CD14-positive monocyte (primary cell): Measurements from ENCODE around the gene LIMCH1. TPM values are rescaled to one million over a fixed set of nuclear protein-coding genes. Genes with fewer than 3 reads are reported as not detected.

Source experiments
- DNase-seq, 3 donors: peaks; one replicate each; pipeline ENCODE4 v3.0.0-alpha.2; 2011 to 2022
- H2AFZ ChIP-seq: 2 replicates; pipeline ENCODE4 v1.6.0; 2012; ENCODE audit warnings: mild to moderate bottlenecking, low read depth, low read length, inconsistent platforms; ENCODE audit not compliant: insufficient read depth, poor library complexity, severe bottlenecking
- H3K27ac ChIP-seq, 2 donors: 1 replicate in 1 of 2; 2 replicates in 1 of 2; pipeline ENCODE4 v1.5.1; 2012 to 2013; ENCODE audit warnings: low read length in 2 of 2, control low read depth in 1 of 2, inconsistent platforms in 1 of 2, low read depth in 1 of 2, mild to moderate bottlenecking in 1 of 2
- H3K27me3 ChIP-seq, 2 donors: one replicate each; pipeline versions ENCODE4 v1.6.0 to v1.6.1; 2011 to 2013; ENCODE audit warnings: low read length in 2 of 2; ENCODE audit not compliant: control insufficient read depth in 2 of 2, insufficient read depth in 2 of 2
- H3K36me3 ChIP-seq, 2 donors: replicated peaks in 1 of 2; 1 replicate in 1 of 2; 2 replicates in 1 of 2; pipeline versions ENCODE4 v1.5.1 to v1.6.1; 2012 to 2013; ENCODE audit warnings: low read length in 2 of 2, control low read depth in 1 of 2, inconsistent platforms in 1 of 2, mild to moderate bottlenecking in 1 of 2; ENCODE audit not compliant: insufficient read depth in 2 of 2, control insufficient read depth in 1 of 2
- H3K4me1 ChIP-seq, 2 donors: 1 replicate in 1 of 2; 2 replicates in 1 of 2; pipeline versions ENCODE4 v1.5.1 to v1.6.1; 2012 to 2013; ENCODE audit warnings: low read length in 2 of 2, control low read depth in 1 of 2, inconsistent platforms in 1 of 2, mild to moderate bottlenecking in 1 of 2, moderate library complexity in 1 of 2; ENCODE audit not compliant: insufficient read depth in 2 of 2, control insufficient read depth in 1 of 2
- H3K4me2 ChIP-seq: replicated peaks from 2 replicates; pipeline ENCODE3; 2012; ENCODE audit warnings: low read length, moderate library complexity, mild to moderate bottlenecking; ENCODE audit not compliant: poor library complexity, severe bottlenecking; ENCODE audit errors: extremely low read depth
- H3K4me3 ChIP-seq, 3 experiments: fragments of 200-600 bp in 1 of 3; sonication (generic) in 1 of 3; replicated peaks in 1 of 3; 1 replicate in 2 of 3; 2 replicates in 1 of 3; pipeline ENCODE4 v1.5.1; 2011 to 2013; ENCODE audit warnings: low read length in 3 of 3, mild to moderate bottlenecking in 3 of 3, control low read depth in 2 of 3, low read depth in 2 of 3, inconsistent platforms in 1 of 3, moderate library complexity in 1 of 3
- H3K79me2 ChIP-seq: 2 replicates; pipeline ENCODE4 v1.6.0; 2012; ENCODE audit warnings: mild to moderate bottlenecking, control low read depth, inconsistent platforms, low read length, moderate library complexity; ENCODE audit not compliant: insufficient read depth
- H3K9ac ChIP-seq: 2 replicates; pipeline ENCODE4 v1.6.0; 2017; ENCODE audit warnings: low read length, mild to moderate bottlenecking; ENCODE audit not compliant: insufficient read depth, poor library complexity, severe bottlenecking
- H3K9me3 ChIP-seq, 2 donors: replicated peaks in 1 of 2; 1 replicate in 1 of 2; 2 replicates in 1 of 2; pipeline versions ENCODE4 v1.5.1 to v1.6.1; 2012 to 2013; ENCODE audit warnings: low read length in 2 of 2, control low read depth in 1 of 2; ENCODE audit not compliant: control insufficient read depth in 1 of 2, insufficient read depth in 1 of 2
- H4K20me1 ChIP-seq: 2 replicates; pipeline ENCODE4 v1.6.0; 2012; ENCODE audit warnings: mild to moderate bottlenecking, low read length, control low read depth, moderate library complexity; ENCODE audit not compliant: insufficient read depth
- H3K27ac Mint-ChIP-seq, 7 donors: one replicate each; pipeline ENCODE4 v1.8.0; 2020; ENCODE audit warnings: mild to moderate bottlenecking in 7 of 7, mixed read lengths in 7 of 7, moderate library complexity in 6 of 7, inconsistent platforms in 2 of 7
- H3K27me3 Mint-ChIP-seq, 3 donors: one replicate each; pipeline ENCODE4 v1.8.0; 2021 to 2022; ENCODE audit warnings: low read depth in 3 of 3, mild to moderate bottlenecking in 3 of 3, mixed read lengths in 3 of 3, moderate library complexity in 3 of 3, inconsistent platforms in 1 of 3
- H3K36me3 Mint-ChIP-seq, 2 donors: one replicate each; pipeline ENCODE4 v1.8.0; 2020; ENCODE audit warnings: mixed read lengths in 2 of 2, inconsistent platforms in 1 of 2, mild to moderate bottlenecking in 1 of 2
- H3K4me1 Mint-ChIP-seq: one replicate; pipeline ENCODE4 v1.8.0; 2020; ENCODE audit warnings: mild to moderate bottlenecking, mixed read lengths
- H3K4me3 Mint-ChIP-seq, 2 donors: one replicate each; pipeline ENCODE4 v1.8.0; 2020; ENCODE audit warnings: mild to moderate bottlenecking in 2 of 2, mixed read lengths in 2 of 2, moderate library complexity in 1 of 2
- H3K9me3 Mint-ChIP-seq, 7 donors: one replicate each; pipeline ENCODE4 v1.8.0; 2020 to 2022; ENCODE audit warnings: mixed read lengths in 7 of 7, mild to moderate bottlenecking in 6 of 7, moderate library complexity in 6 of 7, inconsistent platforms in 2 of 7
- WGBS: methylation state at CpG from one replicate; pipeline ENCODE4 v1.1.5; 2013; ENCODE audit warnings: missing lambda C conversion rate; ENCODE audit not compliant: insufficient coverage; 5-methylcytosine and 5-hydroxymethylcytosine counted together
- intact Hi-C, 2 donors: fragments of 100-400 bp; cut with micrococcal nuclease; formaldehyde crosslinking; loops; one replicate each; pipeline versions ENCODE4 v1.15.0 to v1.15.1; 2023
- polyA plus RNA-seq, 3 donors: library from polyadenylated mRNA; depleted of rRNA in 1 of 3; unstranded in 2 of 3; stranded (reverse) in 1 of 3; fragments of 300-500 nt in 2 of 3; fragments of >200 nt in 1 of 3; fragmentation: Illumina TruSeq in 2 of 3; gene quantifications; 1 replicate in 2 of 3; 2 replicates in 1 of 3; pipeline ENCODE4 v1.2.3, GENCODE V29; 2012 to 2021
- TF ChIP-seq, protein P1 (sequence below): fragments of 200-600 bp; IDR thresholded peaks from one replicate; pipeline ENCODE4 v1.8.0; 2022; ENCODE audit warnings: antibody characterized with exemption, mild to moderate bottlenecking

The LIMCH1 gene
- polyA plus RNA-seq, 3 donors = 0.25 to 0.64 (median 0.32) TPM

- Mint-ChIP-seq H3K4me1 (peaks cover 7% of the 10 kb centered on the region), H3K36me3 (no peaks in the 10 kb centered on the region), H3K27me3 (peaks cover 0 to 4% (median 0%) of the 10 kb centered on the region in 3 donors), H3K9me3 (no peaks in the 10 kb centered on the region), H3K27ac (no peak overlapping the region), H3K4me3 (peak overlapping the region in 1 of 2 donors; percentile 62)
- Histone ChIP-seq H3K79me2 (no peaks in the 10 kb centered on the region), H3K4me1 (no peaks in the 10 kb centered on the region), H3K4me3 (no peak overlapping the region), H3K27ac (no peak overlapping the region), H3K4me2 (no peak overlapping the region), H3K36me3 (no peaks in the 10 kb centered on the region), H3K27me3 (no peaks in the 10 kb centered on the region), H3K9ac (no peak overlapping the region), H2AFZ (no peak overlapping the region), H3K9me3 (no peaks in the 10 kb centered on the region), H4K20me1 (no peaks in the 10 kb centered on the region)
- TF ChIP-seq, protein P1, sequence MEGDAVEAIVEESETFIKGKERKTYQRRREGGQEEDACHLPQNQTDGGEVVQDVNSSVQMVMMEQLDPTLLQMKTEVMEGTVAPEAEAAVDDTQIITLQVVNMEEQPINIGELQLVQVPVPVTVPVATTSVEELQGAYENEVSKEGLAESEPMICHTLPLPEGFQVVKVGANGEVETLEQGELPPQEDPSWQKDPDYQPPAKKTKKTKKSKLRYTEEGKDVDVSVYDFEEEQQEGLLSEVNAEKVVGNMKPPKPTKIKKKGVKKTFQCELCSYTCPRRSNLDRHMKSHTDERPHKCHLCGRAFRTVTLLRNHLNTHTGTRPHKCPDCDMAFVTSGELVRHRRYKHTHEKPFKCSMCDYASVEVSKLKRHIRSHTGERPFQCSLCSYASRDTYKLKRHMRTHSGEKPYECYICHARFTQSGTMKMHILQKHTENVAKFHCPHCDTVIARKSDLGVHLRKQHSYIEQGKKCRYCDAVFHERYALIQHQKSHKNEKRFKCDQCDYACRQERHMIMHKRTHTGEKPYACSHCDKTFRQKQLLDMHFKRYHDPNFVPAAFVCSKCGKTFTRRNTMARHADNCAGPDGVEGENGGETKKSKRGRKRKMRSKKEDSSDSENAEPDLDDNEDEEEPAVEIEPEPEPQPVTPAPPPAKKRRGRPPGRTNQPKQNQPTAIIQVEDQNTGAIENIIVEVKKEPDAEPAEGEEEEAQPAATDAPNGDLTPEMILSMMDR = no peak
- intact Hi-C loops = no loop called here
- peak in 1 of 3 donors; percentile 1 for DNase-seq
- WGBS = 0% methylated on average over 1 of the region's 5 CpGs
Observed at GRCh38 chr4:41572516-41572915, 34.6 kb downstream of the LIMCH1 start.

- H3K79me2 ChIP-seq = no peaks in the 10 kb centered on the region
- no peaks in the 10 kb centered on the region for H3K36me3 ChIP-seq
- TF ChIP-seq, protein P1 = no peak
- H2AFZ ChIP-seq = no peak overlapping the region
- Mint-ChIP-seq H3K9me3 (peaks cover 0 to under 1% (median 0%) of the 10 kb centered on the region in 7 donors), H3K36me3 (no peaks in the 10 kb centered on the region), H3K4me3 (peak overlapping the region in 1 of 2 donors; percentile 62), H3K4me1 (peaks cover 7% of the 10 kb centered on the region), H3K27me3 (peaks cover 0 to 4% (median 0%) of the 10 kb centered on the region in 3 donors), H3K27ac (no peak overlapping the region)
- no peaks in the 10 kb centered on the region for H3K9me3 ChIP-seq
- 17% methylated on average over 2 of the region's 2 CpGs for WGBS
- no peaks in the 10 kb centered on the region for H3K4me1 ChIP-seq
- intact Hi-C loops = no loop called here
- no peaks in the 10 kb centered on the region for H4K20me1 ChIP-seq
- H3K27me3 ChIP-seq = no peaks in the 10 kb centered on the region
- no peak for DNase-seq
- no peak overlapping the region for H3K4me3 ChIP-seq
- H3K9ac ChIP-seq = no peak overlapping the region
- no peak overlapping the region for H3K27ac ChIP-seq
- no peak overlapping the region for H3K4me2 ChIP-seq
Observed at GRCh38 chr4:41572956-41573355, 35.0 kb downstream of the LIMCH1 start.
